AG04449 (cell line): ENCODE measurements around the gene FBXL17.

Experiments used
- CTCF ChIA-PET: fragments of 350-600 bp; formaldehyde crosslinking; extraction: SDS; loops from one replicate; lab custom pipeline; 2021; ENCODE audit warnings: antibody characterized with exemption; lab: Yijun Ruan, JAX
- POLR2A ChIA-PET: fragments of 400-600, 350-600 bp; formaldehyde crosslinking; extraction: SDS; loops from one replicate; lab custom pipeline; 2020; ENCODE audit warnings: antibody characterized with exemption, inconsistent platforms; lab: Yijun Ruan, JAX
- DNase-seq: peaks from one replicate; pipeline ENCODE4 v3.0.0-alpha.2; 2010; ENCODE audit warnings: low read depth, low spot score
- H3K4me3 ChIP-seq: 2 replicates; pipeline ENCODE4 v1.5.1; 2011; ENCODE audit warnings: low read depth, mild to moderate bottlenecking, control low read depth, low read length
- CTCF ChIP-seq: IDR thresholded peaks from one replicate; pipeline ENCODE4 v1.5.1; 2011; ENCODE audit warnings: mild to moderate bottlenecking, moderate library complexity, low read length, control low read depth, inconsistent platforms; ENCODE audit not compliant: insufficient read depth; ENCODE audit errors: missing control alignments

The FBXL17 gene

GRCh38 chr5:108059334-108059733, 322.6 kb downstream of the FBXL17 start:
- H3K4me3 ChIP-seq = no peak overlapping the region
- no peak for DNase-seq
- ChIA-PET CTCF (no interaction called here), POLR2A (no interaction called here)
- TF ChIP-seq CTCF = no peak

- ChIA-PET CTCF (no interaction called here), POLR2A (no interaction called here)
- DNase-seq = no peak
- TF ChIP-seq CTCF = no peak
- H3K4me3 ChIP-seq = no peak overlapping the region
Observed at GRCh38 chr5:108054349-108054748, 327.5 kb downstream of the FBXL17 start.

GRCh38 chr5:108046955-108047670, 334.8 kb downstream of the FBXL17 start:
- no peak overlapping the region for H3K4me3 ChIP-seq
- no peak for DNase-seq
- POLR2A ChIA-PET = no interaction called here
- no peak for TF ChIP-seq CTCF
- CTCF ChIA-PET = interaction anchor here (0.5 kb wide), 1 partner anchor 1048 kb away, joined by 3 read pairs; no protein-coding TSS in a partner anchor

GRCh38 chr5:108036482-108036881, 345.4 kb downstream of the FBXL17 start:
- no peak for DNase-seq
- ChIA-PET CTCF (no interaction called here), POLR2A (no interaction called here)
- TF ChIP-seq CTCF = no peak
- H3K4me3 ChIP-seq = no peak overlapping the region

- DNase-seq = no peak
- H3K4me3 ChIP-seq = no peak overlapping the region
- no peak for TF ChIP-seq CTCF
- POLR2A ChIA-PET = no interaction called here
- CTCF ChIA-PET = no interaction called here
Observed at GRCh38 chr5:108028883-108029282, 353.0 kb downstream of the FBXL17 start.

- CTCF ChIA-PET = no interaction called here
- DNase-seq = no peak
- TF ChIP-seq CTCF = no peak
- POLR2A ChIA-PET = no interaction called here
- H3K4me3 ChIP-seq = no peak overlapping the region
Observed at GRCh38 chr5:108028412-108028811, 353.5 kb downstream of the FBXL17 start.
